Right ventricle myocardium inferior (tissue), 1 donor: ENCODE results near the gene FEN1. TPM values are rescaled to one million over a fixed set of nuclear protein-coding genes. Genes with fewer than 3 reads are reported as not detected.
A peak's percentile ranks its signal among the peaks of the same experiment; 100 is the strongest.

Experiments used
- ATAC-seq: fragments of 200-7000 bp; cut with Tn5 transposase; one replicate; pipeline ENCODE4 v1.9.1; 2020; ENCODE audit warnings: mild to moderate bottlenecking, moderate library complexity
- DNase-seq: peaks from one replicate; pipeline ENCODE4 v3.0.0; 2021; ENCODE audit errors: missing footprints
- intact Hi-C: fragments of 100-400 bp; cut with DNase I; formaldehyde crosslinking; loops from one replicate; pipeline ENCODE4 v1.11.0; 2022
- total RNA-seq: library from RNA; stranded (reverse); fragmentation: NEBNext Ultra II Directional; extraction: Animal tissue kit (Norgen Biotek cat#: 25700); gene quantifications from one replicate; pipeline ENCODE4 v1.2.1, GENCODE V29; 2021
- donor health status: DM: no; HTN: yes; CAD: no; lungs with severe emphysema.

FEN1 gene
- total RNA-seq, 1 donor from 2014 or later, result 7.0 TPM

DNA sequence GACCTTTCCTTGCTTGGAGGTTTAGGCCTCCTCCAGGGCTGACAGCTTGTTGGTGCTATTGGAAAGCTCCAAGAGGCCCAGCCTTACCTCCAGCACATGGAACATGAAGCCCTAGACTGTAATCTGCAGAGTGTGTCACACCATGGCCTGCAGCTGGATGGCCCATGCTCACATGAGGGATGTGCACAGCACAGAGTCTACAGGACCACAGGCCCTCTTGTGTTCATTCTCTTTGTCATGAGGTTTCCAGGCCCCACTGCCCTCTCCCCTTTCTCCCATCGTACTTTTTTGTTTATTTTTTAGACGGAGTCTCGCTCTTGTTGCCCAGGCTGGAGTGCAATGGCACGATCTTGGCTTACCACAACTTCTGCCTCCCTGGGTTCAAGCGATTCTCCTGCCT lies 14.1 kb downstream of the FEN1 start:
- ATAC-seq (no peak), DNase-seq (no peak)
- intact Hi-C loops, result no loop called here

GRCh38 chr11:61810671-61811175 lies 18.0 kb downstream of the FEN1 start:
- no peak for DNase-seq
- intact Hi-C loops, result no loop called here
- ATAC-seq, result no peak

- ATAC-seq (no peak), DNase-seq (no peak)
- intact Hi-C loops, result no loop called here
These were observed 19.1 kb downstream of the FEN1 start for GRCh38 chr11:61811831-61812230.

DNA sequence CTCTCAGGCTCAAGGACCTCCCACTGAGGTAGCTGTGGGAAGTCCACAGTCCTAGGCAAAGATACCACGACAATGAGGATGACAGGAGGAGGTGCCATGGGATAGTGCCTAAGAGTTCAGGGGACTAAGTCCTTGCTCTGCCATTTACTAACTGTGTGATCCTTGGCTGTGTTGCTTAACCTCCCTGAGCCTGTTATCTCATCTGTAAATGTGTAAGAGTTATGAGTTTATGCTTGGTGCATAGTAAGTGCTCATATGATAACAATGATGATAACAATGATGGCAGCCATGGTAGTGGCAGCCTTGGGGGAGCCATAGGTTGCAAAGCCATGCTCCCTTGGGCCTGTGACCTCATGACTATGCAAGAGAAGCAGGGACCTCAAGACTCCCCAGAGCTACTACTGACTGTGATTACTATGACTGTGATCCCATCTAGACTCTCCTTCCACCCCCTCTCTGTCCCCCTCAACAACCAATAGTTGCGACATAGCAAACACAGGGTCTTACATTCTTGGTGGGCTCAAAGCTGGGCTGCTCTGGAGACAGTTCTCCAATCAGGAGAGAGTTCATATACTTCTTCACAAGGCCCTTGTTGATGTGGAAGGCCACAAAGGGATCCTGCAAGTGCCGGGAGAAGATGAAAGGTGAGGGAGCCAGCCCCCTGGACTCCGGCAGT lies 20.2 kb downstream of the FEN1 start:
- ATAC-seq, result no peak
- intact Hi-C loops, result no loop called here
- DNase-seq, result no peak

- ATAC-seq, result no peak
- intact Hi-C loops, result no loop called here
- DNase-seq, result no peak
These were observed 21.7 kb downstream of the FEN1 start for GRCh38 chr11:61814247-61814957.

DNA sequence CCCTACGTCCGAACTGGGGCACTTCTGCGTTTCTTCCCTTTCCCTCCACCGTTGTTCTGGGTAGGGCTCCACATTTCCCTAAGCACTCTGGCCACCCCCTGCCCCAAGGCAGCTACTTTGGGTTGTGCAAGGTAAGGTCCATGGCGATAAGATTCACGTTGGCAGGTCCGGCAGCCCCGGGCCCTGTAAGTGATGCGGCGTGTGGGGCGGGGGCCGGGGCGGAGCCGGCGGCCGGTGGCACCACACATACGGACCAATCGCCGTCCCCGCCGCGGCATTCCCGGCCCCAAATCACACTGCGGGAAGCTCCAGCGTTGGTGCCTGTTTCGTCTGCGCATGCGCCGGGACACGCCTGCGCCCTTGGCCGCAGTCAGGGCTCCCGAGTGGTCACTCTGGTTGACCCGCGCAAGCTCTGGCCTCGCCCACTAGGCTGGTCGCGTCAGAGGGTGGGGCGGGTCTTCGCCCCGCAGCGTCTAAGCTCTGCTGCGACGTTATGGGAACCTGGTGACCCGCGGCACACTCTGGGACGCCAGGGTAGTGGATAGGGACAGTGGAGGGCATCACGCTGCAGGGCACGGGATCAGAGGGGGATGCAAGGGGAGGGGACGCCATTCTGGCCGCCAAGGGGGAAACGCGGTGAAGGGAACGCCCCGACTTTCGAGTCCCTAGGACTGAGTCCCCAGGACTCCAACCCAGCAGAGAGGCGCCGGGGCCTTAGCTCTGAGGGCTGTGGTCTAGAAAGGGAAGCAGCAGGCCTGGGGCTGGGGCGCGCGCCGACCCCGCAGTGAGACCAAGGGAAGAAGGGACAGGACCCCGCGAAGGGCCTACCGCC lies 22.5 kb downstream of the FEN1 start:
- intact Hi-C loops, result loop anchor here (5.0 kb wide), 4 partner anchors 37 to 292 kb away; partner anchors contain the start of genes FADS3 and FTH1
- DNase-seq (peak; percentile 97), ATAC-seq (peak; percentile 97)

DNA sequence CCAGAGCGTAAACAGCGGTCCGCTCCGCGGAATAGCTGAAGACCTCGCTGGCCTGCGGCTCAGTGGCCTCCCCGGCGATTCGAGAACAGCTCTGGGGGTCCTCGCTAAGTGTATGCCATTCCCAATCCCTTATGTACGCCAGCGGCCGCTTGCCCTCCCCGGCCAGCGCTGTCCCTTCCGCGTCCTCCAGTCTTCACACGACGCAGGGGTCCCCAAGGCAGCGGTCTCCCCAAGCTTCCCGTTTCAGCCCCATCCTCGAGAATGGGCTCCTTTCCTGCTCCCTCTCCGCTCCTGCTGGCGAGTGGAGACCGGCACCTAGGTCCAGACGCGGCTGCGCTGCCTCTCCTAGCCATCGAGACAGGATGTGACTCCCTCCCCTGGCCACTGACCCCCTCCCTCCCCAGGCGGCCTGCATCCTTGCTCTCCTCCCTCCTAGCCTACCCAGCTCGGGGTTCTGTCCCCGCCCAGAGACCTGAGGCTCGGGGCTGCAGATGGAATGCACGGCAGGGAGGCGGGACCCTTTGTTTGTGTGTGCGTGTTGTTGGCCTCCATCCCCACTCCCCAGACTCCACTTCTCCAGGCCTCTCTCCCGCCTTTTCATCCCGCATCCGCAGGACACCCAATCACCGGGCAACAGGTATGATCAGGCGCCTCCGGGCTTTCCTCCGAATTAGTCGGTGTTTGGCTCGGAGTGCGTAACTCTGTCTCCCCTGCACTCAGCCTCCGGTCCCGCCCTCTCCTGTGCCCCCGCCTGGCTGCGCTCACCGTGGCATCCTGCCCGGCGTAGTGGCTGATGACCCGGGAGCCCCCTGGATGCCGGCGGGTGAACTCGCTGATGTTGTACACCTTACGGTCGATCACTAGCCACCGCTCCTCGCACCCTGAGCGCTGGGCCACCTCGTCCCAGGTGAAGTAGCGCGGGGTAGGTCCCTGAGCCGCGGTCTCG lies 23.4 kb downstream of the FEN1 start:
- intact Hi-C loops, result loop anchor here (5.0 kb wide), 4 partner anchors 36 to 291 kb away; partner anchors contain the start of genes FADS3 and FTH1

GRCh38 chr11:61816736-61817455 lies 24.2 kb downstream of the FEN1 start, which contains the start of gene FADS1:
Gene FADS1 (minus strand): TSS chr11:61817003. CDS start chr11:61816929, 74 bp downstream.
- peak; percentile 53 for ATAC-seq
- DNase-seq, result peak; percentile 95
- intact Hi-C loops, result loop anchor here (5.0 kb wide), 4 partner anchors 35 to 290 kb away; partner anchors contain the start of genes FADS3 and FTH1

More for the DNA sequence above, 23.4 kb downstream of the FEN1 start:
- peak; percentile 85 for DNase-seq
- ATAC-seq, result peak; percentile 44

DNA sequence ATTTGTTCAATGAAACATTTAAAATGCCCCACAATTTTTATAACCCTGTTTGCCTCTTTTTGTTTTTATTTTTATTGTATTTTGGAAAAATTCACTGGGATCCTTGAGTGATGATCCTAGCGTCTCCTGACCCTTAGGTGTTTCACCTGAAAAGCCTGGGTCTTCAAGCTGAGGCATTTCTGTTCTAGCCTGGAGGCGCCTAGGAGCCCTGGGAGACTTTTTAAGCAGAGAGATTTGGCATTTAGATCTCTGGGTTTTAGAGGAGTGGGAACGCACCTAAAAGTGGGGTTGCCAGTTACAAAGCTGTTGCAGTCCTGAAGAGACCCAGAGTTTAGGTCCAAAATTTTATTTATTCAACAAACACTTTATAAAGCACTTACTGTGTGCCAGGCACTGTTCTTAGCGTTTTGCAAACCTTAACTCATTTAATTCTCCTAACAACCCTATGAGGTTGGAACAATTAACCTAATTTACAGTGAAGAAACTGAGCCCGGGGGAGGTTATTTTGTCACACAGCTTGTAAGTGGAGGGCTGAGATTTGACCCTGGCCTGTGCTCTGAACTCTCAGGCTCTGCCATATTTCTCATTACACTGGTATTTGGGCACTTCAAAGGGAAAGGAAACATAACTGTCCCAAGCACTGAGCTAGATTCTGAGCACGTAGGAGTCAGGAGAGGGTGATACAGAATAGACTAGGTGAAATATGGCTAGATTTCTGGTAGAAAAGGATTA lies 24.9 kb downstream of the FEN1 start:
- intact Hi-C loops, result loop anchor here (5.0 kb wide), 4 partner anchors 35 to 290 kb away; partner anchors contain the start of genes FADS3 and FTH1
- no peak for ATAC-seq
- DNase-seq, result no peak

DNA sequence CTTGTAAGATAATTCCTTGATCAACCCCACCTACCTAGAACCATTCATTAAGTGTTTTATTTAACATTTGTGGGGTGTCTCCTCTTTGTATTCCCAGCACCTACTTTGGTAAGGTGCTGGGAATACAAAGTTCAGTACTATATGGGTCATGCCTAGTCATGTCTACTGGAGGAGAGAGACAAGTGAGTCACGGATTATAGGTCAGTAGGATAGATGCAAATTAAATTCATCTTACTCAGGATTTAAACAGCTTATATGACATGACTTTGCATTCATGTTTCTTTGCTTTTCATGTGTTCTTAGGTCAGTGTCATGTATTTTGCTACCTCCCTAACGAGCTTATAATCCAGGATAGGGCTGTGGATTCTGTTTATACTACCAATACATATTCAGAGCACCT lies 27.5 kb downstream of the FEN1 start:
- ATAC-seq (no peak), DNase-seq (no peak)
- intact Hi-C loops, result no loop called here

GRCh38 chr11:61826930-61827570 lies 34.3 kb downstream of the FEN1 start:
- ATAC-seq (peak; percentile 6), DNase-seq (peak; percentile 41)
- intact Hi-C loops, result loop anchor here (5.0 kb wide), 1 partner anchor 35 kb away; no protein-coding TSS in a partner anchor

DNA sequence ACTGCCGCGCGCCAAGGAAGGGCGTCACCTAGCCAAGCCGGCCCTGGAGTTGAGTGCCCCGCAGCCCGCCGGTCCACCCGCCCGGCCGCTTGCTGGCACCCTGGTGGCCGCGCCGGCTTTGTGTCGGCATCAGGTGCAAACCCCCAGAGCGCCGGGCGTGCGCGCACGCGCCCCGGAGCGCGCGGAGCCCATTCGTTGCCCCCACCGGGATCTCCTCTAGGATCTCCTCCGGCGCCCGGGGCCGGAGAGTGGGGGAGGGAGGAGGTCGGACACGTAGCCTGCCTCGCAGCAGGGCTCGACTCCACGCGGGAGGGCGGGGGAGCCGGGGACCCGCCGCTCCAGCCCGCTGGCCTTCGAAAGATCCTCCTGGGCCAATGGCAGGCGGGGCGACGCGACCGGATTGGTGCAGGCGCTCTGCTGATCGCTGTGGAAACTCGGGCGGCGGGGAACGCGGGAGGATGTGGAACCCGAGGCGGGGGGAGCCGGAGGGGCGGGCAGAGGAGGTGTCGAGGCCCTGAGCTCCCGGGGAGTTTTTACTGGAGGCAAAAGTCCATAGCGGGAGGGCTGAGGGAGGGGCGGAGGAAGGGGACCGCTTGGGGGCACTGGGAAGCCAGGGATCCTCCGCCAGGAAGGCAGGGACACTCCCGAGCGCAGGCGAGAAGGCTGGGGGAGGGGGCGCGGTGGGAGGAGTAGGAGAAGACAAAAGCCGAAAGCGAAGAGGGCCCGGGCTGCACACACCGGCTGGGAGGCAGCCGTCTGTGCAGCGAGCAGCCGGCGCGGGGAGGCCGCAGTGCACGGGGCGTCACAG lies 35.1 kb downstream of the FEN1 start, which contains the start of gene FADS2:
Gene FADS2, plus strand, starts transcription at position 730 of the 808 bp plus-strand sequence. CDS start 91 bp downstream, outside the sequence.
- intact Hi-C loops, result loop anchor here (5.0 kb wide), 1 partner anchor 35 kb away; no protein-coding TSS in a partner anchor
- DNase-seq (peak; percentile 94), ATAC-seq (peak; percentile 87)

- intact Hi-C loops, result loop anchor here (5.0 kb wide), 1 partner anchor 34 kb away; no protein-coding TSS in a partner anchor
- DNase-seq, result peak; percentile 62
- ATAC-seq, result no peak
These were observed 35.6 kb downstream of the FEN1 start for GRCh38 chr11:61828379-61828628.

DNA sequence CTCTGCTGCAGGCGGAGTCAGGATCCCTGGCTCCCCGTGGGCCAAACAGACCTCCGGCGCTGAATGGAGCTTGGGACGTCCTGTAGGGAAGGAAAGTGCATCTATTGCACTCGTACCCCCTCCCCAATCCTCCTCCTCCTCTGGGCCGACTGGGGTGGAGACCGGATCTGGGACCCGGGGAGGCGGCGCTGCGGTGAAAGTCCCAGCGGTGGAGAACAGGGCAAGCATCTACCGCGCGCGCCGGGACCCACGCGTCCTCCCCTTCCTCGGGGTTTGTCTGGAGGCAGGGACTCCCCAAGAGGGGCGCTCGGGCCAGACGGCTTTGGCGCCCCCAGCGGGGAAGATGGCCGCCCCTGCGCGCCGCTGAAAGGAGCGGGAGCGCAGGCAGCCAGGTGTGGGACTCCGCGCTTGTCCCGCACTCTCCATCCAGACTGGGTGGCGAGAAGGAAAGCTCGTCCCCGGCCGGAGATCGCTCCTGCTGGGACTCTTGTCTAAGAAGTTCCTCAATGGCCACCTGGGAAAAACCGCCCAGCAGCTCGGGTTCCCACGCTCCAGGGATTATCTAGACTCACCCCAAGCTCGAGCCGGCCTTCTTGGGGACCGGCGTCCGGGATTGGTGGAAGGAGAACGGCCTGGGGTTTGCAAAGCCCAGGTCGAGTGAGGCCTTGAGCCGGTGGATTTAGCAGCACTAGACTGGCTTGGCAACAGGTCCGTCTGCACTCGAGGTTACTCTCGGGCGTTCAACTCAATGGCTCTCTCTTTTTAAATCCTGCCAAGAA lies 36.1 kb downstream of the FEN1 start:
- intact Hi-C loops, result loop anchor here (5.0 kb wide), 1 partner anchor 33 kb away; no protein-coding TSS in a partner anchor
- ATAC-seq, result peak; percentile 27
- peak; percentile 69 for DNase-seq
